Measurements from ENCODE around the gene PPIL4. TPM values are rescaled to one million over a fixed set of nuclear protein-coding genes. Genes with fewer than 3 reads are reported as not detected.
A peak's percentile ranks its signal among the peaks of the same experiment; 100 is the strongest.

PPIL4 gene
- total and polyA plus RNA-seq, 2 donors (not counting 3 experiments of a cell fraction or from before 2014, with no cell fraction given) = 2.2 to 27.8 TPM

GRCh38 chr6:149563203-149563927 is 17.5 kb upstream of the PPIL4 start:
- TF ChIP-seq JUN (IDR thresholded peaks at IDR 0.05; ENCODE audit: borderline replicate concordance, insufficient read depth, insufficient read length, low read depth) (peak; percentile 81), GATA2 (IDR thresholded peaks at IDR 0.05; ENCODE audit: insufficient read depth, insufficient read length, low read depth, low read length) (peak; percentile 85), FOS (IDR thresholded peaks at IDR 0.05; ENCODE audit: borderline replicate concordance, insufficient read depth, low read length) (peak; percentile 84), MYC (IDR thresholded peaks at IDR 0.05; ENCODE audit: low read depth, low read length) (no peak), MAX (IDR thresholded peaks at IDR 0.05; ENCODE audit: insufficient read depth, insufficient read length) (no peak), POLR2A (IDR thresholded peaks at IDR 0.05; ENCODE audit: low read depth, low read length) (no peak)
- H3K27me3 ChIP-seq (ENCODE audit: control insufficient read depth in 2 of 2, insufficient read depth in 2 of 2, low read length in 2 of 2) = peaks cover 3 to 10% of the 10 kb centered on the region in 2 experiments
- DNase-seq (ENCODE audit: low read depth, low spot score) = peak; percentile 84
- ChIA-PET CTCF (interaction anchor here (1.0 to 5.8 kb wide), 2 partner anchors 11 to 17 kb away, joined by 4 to 35 read pairs; partner anchors contain the start of gene PPIL4), POLR2A (no interaction called here)
- dilution Hi-C loops (cut with MboI; ENCODE audit: extremely low pct_ligation_motif_present, low sequenced_read_pairs) = no loop called here
- H3K27ac ChIP-seq (ENCODE audit: insufficient read depth, low read depth, low read length) = peak overlapping the region; percentile 37
- no peaks in the 10 kb centered on the region for H3K9me3 ChIP-seq (replicated peaks; ENCODE audit: control insufficient read depth, insufficient read depth, low read length)
- intact Hi-C loops (cut with micrococcal nuclease) = no loop called here
- H3K4me1 ChIP-seq (ENCODE audit: control insufficient read depth, extremely low read depth, insufficient read depth, low read length) = peaks cover 16% of the 10 kb centered on the region
- H3K36me3 ChIP-seq (ENCODE audit: control insufficient read depth in 2 of 2, extremely low read depth in 1 of 2, insufficient read depth in 2 of 2, low read length in 2 of 2) = no peaks in the 10 kb centered on the region
- no peaks in the 10 kb centered on the region for H4K20me1 ChIP-seq (replicated peaks; ENCODE audit: control insufficient read depth, extremely low read depth, insufficient read depth, low read length)
- H3K4me3 ChIP-seq (replicated peaks in 1 of 3; ENCODE audit: insufficient read depth in 1 of 3, low read depth in 1 of 3, low read length in 3 of 3) = no peak overlapping the region
- no peak overlapping the region for H3K9ac ChIP-seq (replicated peaks; ENCODE audit: extremely low read depth, insufficient read depth, low read length)
- H3K4me2 ChIP-seq (ENCODE audit: insufficient read depth, low read length) = peak overlapping the region; percentile 57
- FAIRE-seq = peak; percentile 76
- no TSS peak for BruUV-seq (replicated peaks)
- H3K79me2 ChIP-seq (ENCODE audit: control insufficient read depth, insufficient read depth, low read length) = peaks cover 7% of the 10 kb centered on the region
- H2AFZ ChIP-seq (ENCODE audit: low read depth, low read length) = no peak overlapping the region
- no peaks in the 10 kb centered on the region for H3K9me1 ChIP-seq (replicated peaks; ENCODE audit: control insufficient read depth, extremely low read depth, insufficient read depth, low read length)

- FAIRE-seq (no peak), DNase-seq (ENCODE audit: low read depth, low spot score) (peak; percentile 21)
- no TSS peak for BruUV-seq (replicated peaks)
- dilution Hi-C loops (cut with MboI; ENCODE audit: extremely low pct_ligation_motif_present, low sequenced_read_pairs) (no loop called here), intact Hi-C loops (cut with micrococcal nuclease) (no loop called here)
- Histone ChIP-seq H3K36me3 (ENCODE audit: control insufficient read depth in 2 of 2, extremely low read depth in 1 of 2, insufficient read depth in 2 of 2, low read length in 2 of 2) (no peaks in the 10 kb centered on the region), H3K9me3 (replicated peaks; ENCODE audit: control insufficient read depth, insufficient read depth, low read length) (no peaks in the 10 kb centered on the region), H2AFZ (ENCODE audit: low read depth, low read length) (no peak overlapping the region), H3K79me2 (ENCODE audit: control insufficient read depth, insufficient read depth, low read length) (no peaks in the 10 kb centered on the region), H3K27me3 (ENCODE audit: control insufficient read depth in 2 of 2, insufficient read depth in 2 of 2, low read length in 2 of 2) (peaks cover 5 to 11% of the 10 kb centered on the region in 2 experiments), H3K27ac (ENCODE audit: insufficient read depth, low read depth, low read length) (no peak overlapping the region), H4K20me1 (replicated peaks; ENCODE audit: control insufficient read depth, extremely low read depth, insufficient read depth, low read length) (no peaks in the 10 kb centered on the region), H3K4me1 (ENCODE audit: control insufficient read depth, extremely low read depth, insufficient read depth, low read length) (peaks cover 12% of the 10 kb centered on the region), H3K4me3 (replicated peaks in 1 of 3; ENCODE audit: insufficient read depth in 1 of 3, low read depth in 1 of 3, low read length in 3 of 3) (no peak overlapping the region), H3K9me1 (replicated peaks; ENCODE audit: control insufficient read depth, extremely low read depth, insufficient read depth, low read length) (no peaks in the 10 kb centered on the region), H3K9ac (replicated peaks; ENCODE audit: extremely low read depth, insufficient read depth, low read length) (no peak overlapping the region), H3K4me2 (ENCODE audit: insufficient read depth, low read length) (no peak overlapping the region)
- CTCF ChIA-PET = interaction anchor here (0.6 to 5.8 kb wide), 11 partner anchors 9 to 532 kb away, joined by 3 to 35 read pairs (median 4); partner anchors contain the start of gene PPIL4
- no peak for TF ChIP-seq MYC (IDR thresholded peaks at IDR 0.05; ENCODE audit: low read depth, low read length)
- TF ChIP-seq CTCF (IDR thresholded peaks at IDR 0.05; ENCODE audit: extremely low read depth in 1 of 2, insufficient read depth in 1 of 2, low read depth in 1 of 2, low read length in 2 of 2) = peak; percentile 47 to 49
- POLR2A ChIA-PET = no interaction called here
Observed at GRCh38 chr6:149560736-149561135, 14.9 kb upstream of the PPIL4 start.
